ENCODE measurements around the gene TMEM82. TPM values are rescaled to one million over a fixed set of nuclear protein-coding genes. Genes with fewer than 3 reads are reported as not detected.
A peak's percentile ranks its signal among the peaks of the same experiment; 100 is the strongest.

TMEM82 gene
- total and polyA plus RNA-seq, 2 of the 13 experiments (the other 11 are each of a cell fraction or from before 2014, with no cell fraction given), result 0.24 to 0.97 TPM

- H3K4me1 ChIP-seq (ENCODE audit: insufficient read depth, low read length), result peaks cover 81% of the 10 kb centered on the region
- no peak overlapping the region for H3K27ac ChIP-seq (ENCODE audit: extremely low read length, insufficient read depth, low read length)
- H3K36me3 ChIP-seq (replicated peaks in 1 of 2; ENCODE audit: control insufficient read depth in 1 of 2, insufficient read depth in 2 of 2, low read length in 2 of 2), result no peaks in the 10 kb centered on the region
- ChIA-PET POLR2A (interaction anchor here (1.0 to 1.3 kb wide), 2 partner anchors 138 to 144 kb away, joined by 5 to 6 read pairs; no protein-coding TSS in a partner anchor), CTCF (ENCODE audit: low intra/inter-chr PET ratio, low total read pairs) (interaction anchor here (1.5 kb wide), 1 partner anchor 146 kb away, joined by 9 read pairs; no protein-coding TSS in a partner anchor)
- peak; percentile 77 for ATAC-seq
- BruUV-seq (replicated peaks), result no TSS peak
- intact Hi-C loops (cut with micrococcal nuclease; ENCODE audit: unreplicated experiment) (loop anchor here (10.0 kb wide), 1 partner anchor 56 kb away; the partner anchor contains the start of gene PLEKHM2), in situ Hi-C loops (cut with HindIII; ENCODE audit: extremely low pct_ligation_motif_present, low pct_unique_long_range_greater_than_20kb) (loop anchor here (5.0 kb wide), 1 partner anchor 144 kb away; no protein-coding TSS in a partner anchor)
- peak overlapping the region; percentile 85 for H3K4me2 ChIP-seq (ENCODE audit: low read depth, low read length)
- H3K9me3 ChIP-seq (ENCODE audit: low read length), result no peaks in the 10 kb centered on the region
- no peaks in the 10 kb centered on the region for H3K27me3 ChIP-seq (ENCODE audit: control insufficient read depth in 1 of 2, insufficient read depth in 2 of 2, low read length in 2 of 2)
- peak overlapping the region; percentile 80 for H2AFZ ChIP-seq (ENCODE audit: low read length)
- whole genome bisulfite sequencing (ENCODE audit: low lambda C conversion rate), result 33% methylated on average over 20 of the region's 27 CpGs
- H3K79me2 ChIP-seq (ENCODE audit: insufficient read depth, low read length), result no peaks in the 10 kb centered on the region
- FAIRE-seq, result peak; percentile 81
- H4K20me1 ChIP-seq (ENCODE audit: insufficient read depth, low read length), result no peaks in the 10 kb centered on the region
- H3K4me3 ChIP-seq (replicated peaks in 1 of 3; ENCODE audit: insufficient read depth in 1 of 3, low read depth in 2 of 3, low read length in 3 of 3), result peak overlapping the region; percentile 4 to 67 (median 39); a peak in 4 of 6 replicates
- DNase-seq (ENCODE audit: low spot score), result peak; percentile 76
- peak overlapping the region; percentile 20; the same call in 1 of the 2 replicates for H3K9ac ChIP-seq (ENCODE audit: insufficient read depth, low read depth, low read length)
- TF ChIP-seq ZBTB7B (CRISPR knock-in tag; IDR thresholded peaks at IDR 0.05), result peak; percentile 46; the same call in 1 of the 2 replicates
- peak; percentile 50; the same call in 1 of the 2 replicates for TF ChIP-seq ZNF772 (CRISPR knock-in tag; IDR thresholded peaks at IDR 0.05)
- TF ChIP-seq ZNF841 (CRISPR knock-in tag; IDR thresholded peaks at IDR 0.05; ENCODE audit: borderline replicate concordance), result no peak
- TF ChIP-seq ZFP62 (CRISPR knock-in tag; IDR thresholded peaks at IDR 0.05), result no peak
- TF ChIP-seq ZBTB34 (CRISPR knock-in tag; IDR thresholded peaks at IDR 0.05), result no peak
- TF ChIP-seq KAT8 (CRISPR knock-in tag; IDR thresholded peaks at IDR 0.05), result peak; percentile 71
- TF ChIP-seq NFYC (CRISPR knock-in tag; IDR thresholded peaks at IDR 0.05), result no peak
- TF ChIP-seq ZBTB10 (CRISPR knock-in tag; IDR thresholded peaks at IDR 0.05; ENCODE audit: borderline replicate concordance), result no peak
- TF ChIP-seq ELF4 (CRISPR knock-in tag; IDR thresholded peaks at IDR 0.05; ENCODE audit: borderline replicate concordance), result no peak
- TF ChIP-seq HES4 (CRISPR knock-in tag; IDR thresholded peaks at IDR 0.05; ENCODE audit: borderline replicate concordance), result no peak
- peak; percentile 38; the same call in 1 of the 2 replicates for TF ChIP-seq BCL6 (CRISPR knock-in tag; IDR thresholded peaks at IDR 0.05)
- TF ChIP-seq ZSCAN5A (CRISPR knock-in tag; IDR thresholded peaks at IDR 0.05; ENCODE audit: borderline replicate concordance), result no peak
- TF ChIP-seq NR2F6 (IDR thresholded peaks at IDR 0.05), result peak; percentile 44; the same call in 1 of the 2 replicates
- peak; percentile 73; the same call in 1 of the 2 replicates for TF ChIP-seq NR2F6 (CRISPR knock-in tag; IDR thresholded peaks at IDR 0.05)
- TF ChIP-seq POGZ (CRISPR knock-in tag; IDR thresholded peaks at IDR 0.05), result no peak
- TF ChIP-seq GATAD2A (CRISPR knock-in tag; IDR thresholded peaks at IDR 0.05), result peak; percentile 64
- TF ChIP-seq RXRB (CRISPR knock-in tag; IDR thresholded peaks at IDR 0.05; ENCODE audit: borderline replicate concordance), result peak; percentile 49; the same call in 1 of the 2 replicates
- TF ChIP-seq FOXP1 (IDR thresholded peaks at IDR 0.05), result no peak
- no peak for TF ChIP-seq FOXP1 (CRISPR knock-in tag; IDR thresholded peaks at IDR 0.05)
- peak; percentile 55; the same call in 1 of the 2 replicates for TF ChIP-seq ETV5 (CRISPR knock-in tag; IDR thresholded peaks at IDR 0.05; ENCODE audit: borderline replicate concordance)
Measured at GRCh38 chr1:15740924-15741850, 1.1 kb upstream of the TMEM82 start.
